Upper lobe of right lung (tissue), 1 donor: ENCODE results near the gene SCN2B. TPM values are rescaled to one million over a fixed set of nuclear protein-coding genes. Genes with fewer than 3 reads are reported as not detected.

ENCODE experiments used
- ATAC-seq: fragments of 200-7000 bp; cut with Tn5 transposase; one replicate; pipeline ENCODE4 v1.9.1; 2020; ENCODE audit warnings: mild to moderate bottlenecking, moderate library complexity
- DNase-seq: peaks from one replicate; pipeline ENCODE4 v3.0.0-alpha.2; 2020
- H3K27ac ChIP-seq: fragments of 200-600 bp; one replicate; pipeline ENCODE4 v1.8.0; 2022
- H3K27me3 ChIP-seq: fragments of 200-600 bp; one replicate; pipeline ENCODE4 v1.8.0; 2022; ENCODE audit warnings: mild to moderate bottlenecking
- H3K36me3 ChIP-seq: fragments of 200-600 bp; one replicate; pipeline ENCODE4 v1.8.0; 2022
- H3K4me1 ChIP-seq: fragments of 200-600 bp; one replicate; pipeline ENCODE4 v1.8.0; 2022
- H3K4me3 ChIP-seq: fragments of 200-600 bp; one replicate; pipeline ENCODE4 v1.8.0; 2022; ENCODE audit warnings: mild to moderate bottlenecking
- H3K9me3 ChIP-seq: fragments of 200-600 bp; one replicate; pipeline ENCODE4 v1.8.0; 2022
- intact Hi-C: fragments of 100-400 bp; cut with DNase I; formaldehyde crosslinking; loops from one replicate; pipeline ENCODE4 v1.11.0; 2022
- total RNA-seq: library from RNA; stranded (reverse); fragmentation: NEBNext Ultra II Directional; extraction: Animal tissue kit (Norgen Biotek cat#: 25700); gene quantifications from one replicate; pipeline ENCODE4 v1.2.1, GENCODE V29; 2021
- TF ChIP-seq, protein P1 (sequence below): fragments of 200-600 bp; IDR thresholded peaks from one replicate; pipeline ENCODE4 v1.8.0; 2022; ENCODE audit warnings: antibody characterized with exemption
- donor health status: DM: no; HTN: yes; CAD: no; lungs with severe emphysema.

Gene SCN2B
- total RNA-seq, 1 donor from 2014 or later = 2.5 TPM

DNA sequence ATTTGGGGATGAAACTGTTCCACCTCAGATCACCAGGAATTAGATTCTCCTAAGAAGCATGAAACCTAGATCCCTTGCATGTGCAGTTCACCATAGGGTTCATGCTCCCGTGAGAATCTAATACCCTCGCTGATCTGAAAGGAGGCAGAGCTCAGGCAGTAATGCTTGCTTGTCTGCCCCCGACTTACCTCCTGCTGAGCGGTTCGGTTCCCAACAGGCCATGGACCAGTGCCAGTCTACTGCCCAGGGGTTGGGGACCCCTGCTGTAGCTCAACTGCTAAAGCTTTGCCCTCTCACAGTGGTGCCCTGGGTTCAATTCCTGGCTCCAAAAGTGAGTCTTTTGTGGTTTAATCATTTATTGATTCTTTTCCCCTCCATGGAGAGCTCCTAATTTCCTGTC, 45.0 kb upstream of the SCN2B start:
- ATAC-seq (no peak), DNase-seq (no peak)
- peak overlapping the region; percentile 4 for H3K4me3 ChIP-seq
- TF ChIP-seq, protein P1, sequence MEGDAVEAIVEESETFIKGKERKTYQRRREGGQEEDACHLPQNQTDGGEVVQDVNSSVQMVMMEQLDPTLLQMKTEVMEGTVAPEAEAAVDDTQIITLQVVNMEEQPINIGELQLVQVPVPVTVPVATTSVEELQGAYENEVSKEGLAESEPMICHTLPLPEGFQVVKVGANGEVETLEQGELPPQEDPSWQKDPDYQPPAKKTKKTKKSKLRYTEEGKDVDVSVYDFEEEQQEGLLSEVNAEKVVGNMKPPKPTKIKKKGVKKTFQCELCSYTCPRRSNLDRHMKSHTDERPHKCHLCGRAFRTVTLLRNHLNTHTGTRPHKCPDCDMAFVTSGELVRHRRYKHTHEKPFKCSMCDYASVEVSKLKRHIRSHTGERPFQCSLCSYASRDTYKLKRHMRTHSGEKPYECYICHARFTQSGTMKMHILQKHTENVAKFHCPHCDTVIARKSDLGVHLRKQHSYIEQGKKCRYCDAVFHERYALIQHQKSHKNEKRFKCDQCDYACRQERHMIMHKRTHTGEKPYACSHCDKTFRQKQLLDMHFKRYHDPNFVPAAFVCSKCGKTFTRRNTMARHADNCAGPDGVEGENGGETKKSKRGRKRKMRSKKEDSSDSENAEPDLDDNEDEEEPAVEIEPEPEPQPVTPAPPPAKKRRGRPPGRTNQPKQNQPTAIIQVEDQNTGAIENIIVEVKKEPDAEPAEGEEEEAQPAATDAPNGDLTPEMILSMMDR = no peak
- H3K27me3 ChIP-seq = no peaks in the 10 kb centered on the region
- H3K27ac ChIP-seq = no peak overlapping the region
- H3K36me3 ChIP-seq = no peaks in the 10 kb centered on the region
- intact Hi-C loops = no loop called here
- H3K9me3 ChIP-seq = no peaks in the 10 kb centered on the region
- H3K4me1 ChIP-seq = peaks cover 16% of the 10 kb centered on the region

DNA sequence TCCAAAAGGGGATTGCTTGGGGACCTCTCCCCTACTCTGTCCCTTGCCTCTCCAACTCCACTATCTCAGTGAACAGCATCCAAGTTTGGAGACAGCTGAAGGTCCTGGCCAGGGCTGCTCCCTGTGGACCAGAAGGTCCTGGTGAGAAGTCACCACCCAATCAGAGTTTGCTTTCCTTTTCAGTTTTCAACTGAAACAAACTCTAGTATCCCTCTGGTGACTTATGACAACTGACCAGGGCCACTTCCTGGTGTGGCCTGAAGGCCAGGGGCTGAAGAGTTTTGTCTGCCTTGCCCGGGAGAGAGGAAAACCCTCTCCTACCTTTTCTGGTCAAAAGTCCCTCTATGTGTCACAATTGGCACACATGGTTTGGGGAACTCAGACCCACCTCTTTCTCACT, 43.3 kb upstream of the SCN2B start:
- Histone ChIP-seq H3K4me3 (no peak overlapping the region), H3K9me3 (no peaks in the 10 kb centered on the region), H3K27ac (peak overlapping the region; percentile 39), H3K27me3 (no peaks in the 10 kb centered on the region), H3K4me1 (peaks cover 22% of the 10 kb centered on the region), H3K36me3 (no peaks in the 10 kb centered on the region)
- DNase-seq = no peak
- TF ChIP-seq, protein P1 = no peak
- intact Hi-C loops = no loop called here
- peak; percentile 50 for ATAC-seq

- intact Hi-C loops = no loop called here
These were observed 42.8 kb upstream of the SCN2B start for GRCh38 chr11:118219244-118219643.

DNA sequence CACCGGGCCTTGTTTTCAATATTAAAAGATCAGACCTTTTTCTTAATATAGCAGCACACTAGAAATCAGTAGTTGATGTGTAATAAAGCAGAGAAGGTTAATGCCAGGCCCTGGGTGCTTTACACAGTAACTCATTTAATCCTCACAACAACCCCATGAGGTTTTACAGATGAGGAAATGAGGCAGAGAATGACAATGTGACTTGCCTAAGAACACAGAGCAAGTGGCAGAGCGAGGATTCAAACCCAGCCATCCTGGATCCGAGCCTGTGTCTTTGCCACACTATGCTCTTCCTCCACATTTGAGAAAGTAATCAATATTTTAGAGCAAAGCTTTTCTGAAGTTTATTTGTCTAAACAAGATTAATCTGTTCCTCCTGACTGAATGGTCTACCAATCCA, 41.1 kb upstream of the SCN2B start:
- intact Hi-C loops = no loop called here
- no peaks in the 10 kb centered on the region for H3K27me3 ChIP-seq
- DNase-seq = no peak
- TF ChIP-seq, protein P1 = no peak
- peaks cover 28% of the 10 kb centered on the region for H3K4me1 ChIP-seq
- H3K9me3 ChIP-seq = no peaks in the 10 kb centered on the region
- no peak overlapping the region for H3K27ac ChIP-seq
- H3K4me3 ChIP-seq = no peak overlapping the region
- ATAC-seq = peak; percentile 16
- H3K36me3 ChIP-seq = no peaks in the 10 kb centered on the region

More at GRCh38 chr11:118219244-118219643, 42.8 kb upstream of the SCN2B start:
- Histone ChIP-seq H3K36me3 (no peaks in the 10 kb centered on the region), H3K9me3 (no peaks in the 10 kb centered on the region), H3K4me1 (peaks cover 22% of the 10 kb centered on the region), H3K4me3 (no peak overlapping the region), H3K27ac (peak overlapping the region; percentile 39), H3K27me3 (no peaks in the 10 kb centered on the region)
- no peak for DNase-seq
- no peak for ATAC-seq
- TF ChIP-seq, protein P1 = no peak

GRCh38 chr11:118216621-118217481, 40.4 kb upstream of the SCN2B start:
- Histone ChIP-seq H3K36me3 (no peaks in the 10 kb centered on the region), H3K4me1 (peaks cover 35% of the 10 kb centered on the region), H3K4me3 (peak overlapping the region; percentile 14), H3K27me3 (no peaks in the 10 kb centered on the region), H3K9me3 (no peaks in the 10 kb centered on the region), H3K27ac (peak overlapping the region; percentile 42)
- DNase-seq = no peak
- TF ChIP-seq, protein P1 = no peak
- ATAC-seq = no peak
- intact Hi-C loops = no loop called here
